ENCODE data around the gene STRN3. TPM values are rescaled to one million over a fixed set of nuclear protein-coding genes. Genes with fewer than 3 reads are reported as not detected.
"Not testable (repeated sequence)": the region's sequence is repeated elsewhere in the genome, so short reads cannot be mapped to it uniquely, and the experiment has no call there.

The STRN3 gene
- total RNA-seq, 6 experiments from 2014 or later, result 19.5 to 28.0 (median 21.5) TPM

DNA sequence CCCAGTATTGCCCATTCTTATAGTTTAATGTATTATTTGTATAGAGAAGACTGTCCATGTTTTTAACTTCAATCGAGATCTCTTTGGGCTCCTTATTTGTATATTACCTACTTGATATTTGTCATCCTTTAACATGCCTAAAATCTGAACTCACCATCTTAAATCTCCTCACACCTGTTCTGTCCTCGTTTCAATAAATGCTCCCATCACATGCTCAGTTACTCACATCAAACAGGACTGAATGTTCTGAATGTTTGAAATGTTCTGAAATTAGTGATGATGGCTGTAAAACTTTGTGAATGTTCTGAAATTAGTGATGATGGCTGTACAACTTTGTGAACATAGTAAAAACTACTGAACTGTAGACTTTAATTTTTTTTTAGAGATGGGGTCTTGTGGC lies 117.4 kb downstream of the STRN3 start:
- Histone ChIP-seq H3K4me3 (no peak overlapping the region), H3K4me1 (peaks cover 0 to under 1% (median 0%) of the 10 kb centered on the region in 4 donors), H3K36me3 (peaks cover 0 to 49% (median 14%) of the 10 kb centered on the region in 4 donors), H3K27me3 (no peaks in the 10 kb centered on the region), H3K9me3 (no peaks in the 10 kb centered on the region), H3K27ac (no peak overlapping the region)
- intact Hi-C loops (cut with DNase I), result no loop called here
- no peak for TF ChIP-seq CTCF (IDR thresholded peaks at IDR 0.05)
- no peak for TF ChIP-seq POLR2A (IDR thresholded peaks at IDR 0.05)
- WGBS (ENCODE audit: insufficient coverage, low coverage, low lambda C conversion rate, missing lambda C conversion rate), result 67% methylated on average over 2 of the region's 2 CpGs
- no peak for ATAC-seq
- no peak for DNase-seq

DNA sequence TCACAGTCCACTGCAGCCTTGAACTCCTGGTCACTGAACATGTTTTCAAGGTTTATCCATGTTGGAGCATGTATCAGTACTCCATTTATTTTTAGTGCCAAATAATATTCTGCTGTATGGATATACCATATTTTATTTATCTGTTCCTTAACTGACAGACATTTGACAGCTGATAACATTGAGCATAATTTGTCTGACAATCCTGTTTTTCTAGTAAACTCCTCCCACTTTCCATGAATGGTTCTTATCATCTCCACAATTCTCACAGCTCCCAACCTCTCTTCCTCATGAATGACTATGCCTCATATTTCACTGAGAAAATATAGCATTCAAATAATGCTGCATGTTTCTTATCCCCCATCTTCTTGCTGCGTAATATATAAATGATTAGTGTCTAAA lies 118.5 kb downstream of the STRN3 start:
- WGBS (ENCODE audit: insufficient coverage, low coverage, low lambda C conversion rate, missing lambda C conversion rate), result 92% methylated on average over 1 of the region's 1 CpG
- Histone ChIP-seq H3K27ac (no peak overlapping the region), H3K27me3 (no peaks in the 10 kb centered on the region), H3K9me3 (no peaks in the 10 kb centered on the region), H3K4me3 (no peak overlapping the region), H3K4me1 (peaks cover 0 to 6% (median 0%) of the 10 kb centered on the region in 4 donors), H3K36me3 (peaks cover 0 to 49% (median 14%) of the 10 kb centered on the region in 4 donors)
- intact Hi-C loops (cut with DNase I), result no loop called here
- ATAC-seq (peak in 1 of 4 donors; percentile 8), DNase-seq (no peak)
- TF ChIP-seq CTCF (IDR thresholded peaks at IDR 0.05) (no peak), POLR2A (IDR thresholded peaks at IDR 0.05) (no peak)

DNA sequence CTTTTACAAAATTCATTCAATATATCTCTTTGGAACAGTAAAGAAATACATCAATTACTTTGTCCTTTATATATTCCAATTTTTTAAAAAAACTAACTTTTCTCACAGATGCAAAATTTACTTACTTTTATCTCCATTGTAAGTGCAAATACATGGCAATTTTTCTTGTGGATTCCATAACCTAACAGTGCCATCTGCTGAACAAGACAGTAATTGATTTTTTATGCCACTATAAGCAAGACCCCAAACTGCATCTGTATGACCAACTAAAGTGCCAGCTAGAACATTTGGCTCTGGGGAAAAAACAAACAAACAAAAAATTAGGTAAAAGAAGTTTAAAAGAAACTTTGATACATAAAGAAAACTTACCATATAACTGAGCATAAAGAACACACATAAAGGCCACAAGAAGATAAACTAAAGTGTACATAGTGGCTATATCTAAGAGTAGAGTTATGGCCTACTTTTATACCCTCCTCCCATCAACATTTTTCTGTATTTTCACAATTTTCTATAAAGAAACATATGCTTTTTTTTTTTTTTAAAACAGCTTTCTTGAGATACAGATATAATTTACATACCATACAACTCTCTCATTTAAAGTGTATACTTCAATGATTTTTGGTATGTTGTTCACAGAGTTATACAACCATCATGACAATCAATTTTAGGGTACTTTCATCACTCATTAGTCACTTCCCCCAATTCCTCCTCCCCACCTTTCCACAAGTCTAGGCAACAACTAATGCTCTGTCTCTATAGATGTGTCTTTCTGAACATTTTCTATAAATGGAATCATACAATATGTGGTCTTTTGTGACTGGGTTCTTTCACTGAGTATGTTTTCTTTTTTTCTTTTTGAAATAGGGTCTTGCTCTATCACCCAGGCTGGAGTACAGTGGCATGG lies 119.2 kb downstream of the STRN3 start:
- Histone ChIP-seq H3K36me3 (peaks cover 0 to 53% (median 14%) of the 10 kb centered on the region in 4 donors), H3K27ac (no peak overlapping the region), H3K4me3 (no peak overlapping the region), H3K4me1 (peaks cover 0 to 6% (median 0%) of the 10 kb centered on the region in 4 donors), H3K27me3 (no peaks in the 10 kb centered on the region), H3K9me3 (no peaks in the 10 kb centered on the region)
- no peak for DNase-seq
- peak; percentile 35 to 51 (median 42) for ATAC-seq
- intact Hi-C loops (cut with DNase I), result no loop called here
- TF ChIP-seq CTCF (IDR thresholded peaks at IDR 0.05), result peak; percentile 24 to 38 (median 32)
- no peak for TF ChIP-seq POLR2A (IDR thresholded peaks at IDR 0.05)

DNA sequence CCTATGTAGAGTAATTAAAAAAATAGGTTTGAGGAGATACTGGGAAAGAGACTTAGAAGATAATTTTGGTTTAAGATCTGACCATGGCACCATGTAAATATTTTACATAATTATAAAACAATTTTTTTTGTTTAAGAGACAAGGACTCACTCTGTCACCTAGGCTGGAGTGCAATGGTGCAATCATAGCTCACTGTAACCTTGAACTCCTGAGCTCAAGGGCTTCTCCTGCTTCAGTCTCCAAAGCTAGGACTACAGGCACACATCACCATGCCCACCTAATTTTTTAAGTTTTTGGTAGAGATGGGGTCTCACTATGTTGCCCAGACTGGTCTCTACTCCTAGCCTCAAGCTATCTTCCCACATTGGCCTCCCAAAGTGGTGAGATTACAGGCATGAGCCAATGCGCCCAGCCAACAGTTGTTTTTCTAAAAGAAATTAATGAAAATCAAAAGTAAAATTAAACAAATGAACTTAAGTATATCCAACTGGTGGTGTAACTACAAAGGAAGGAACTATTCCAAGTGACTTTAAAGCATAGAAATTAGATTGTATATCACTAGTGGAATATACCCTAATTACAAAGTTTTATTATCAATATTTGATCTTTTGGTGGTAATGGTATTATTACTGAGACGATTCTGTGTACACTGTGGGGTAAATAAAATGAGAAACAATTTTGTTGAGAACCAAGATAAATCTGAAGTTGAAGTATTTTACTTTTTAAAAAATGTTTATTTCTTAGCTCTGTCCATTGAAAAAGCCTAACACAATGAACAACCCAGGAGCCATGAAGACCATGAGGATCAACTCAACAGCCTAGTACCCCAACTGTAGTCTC lies 122.7 kb downstream of the STRN3 start:
- DNase-seq (no peak), ATAC-seq (peak in 1 of 4 donors; percentile 37)
- 86% methylated on average over 2 of the region's 2 CpGs for WGBS (ENCODE audit: insufficient coverage, low coverage, low lambda C conversion rate, missing lambda C conversion rate)
- Histone ChIP-seq H3K36me3 (peaks cover 0 to 46% (median 10%) of the 10 kb centered on the region in 4 donors), H3K9me3 (no peaks in the 10 kb centered on the region), H3K4me1 (peaks cover 0 to 6% (median 0%) of the 10 kb centered on the region in 4 donors), H3K27ac (no peak overlapping the region), H3K27me3 (no peaks in the 10 kb centered on the region), H3K4me3 (no peak overlapping the region)
- TF ChIP-seq POLR2A (IDR thresholded peaks at IDR 0.05), result no peak
- no peak for TF ChIP-seq CTCF (IDR thresholded peaks at IDR 0.05)
- intact Hi-C loops (cut with DNase I), result no loop called here

DNA sequence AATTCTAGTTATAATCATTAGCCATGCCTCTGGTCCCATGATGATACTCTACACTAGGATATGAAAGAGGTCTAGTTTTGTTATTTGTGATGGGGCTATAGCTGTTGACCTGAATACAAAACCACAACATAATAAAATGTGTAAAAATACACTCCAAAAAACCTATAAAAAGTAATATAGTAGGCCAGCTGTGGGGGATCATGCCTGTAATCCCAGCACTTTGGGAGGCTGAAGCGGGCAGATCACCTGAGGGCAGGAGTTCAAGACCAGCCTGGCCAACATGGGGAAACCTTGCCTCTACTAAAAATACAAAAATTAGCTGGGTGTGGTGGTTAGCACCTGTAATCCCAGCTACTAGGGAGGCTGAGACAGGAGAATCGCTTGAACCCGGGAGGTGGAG lies 129.1 kb downstream of the STRN3 start:
- not testable (repeated sequence) for H3K4me3 ChIP-seq, DNase-seq, ATAC-seq

More for the DNA sequence above, 129.1 kb downstream of the STRN3 start:
- 83% methylated on average over 3 of the region's 3 CpGs for WGBS (ENCODE audit: insufficient coverage, low coverage, low lambda C conversion rate, missing lambda C conversion rate)
- H3K27me3 ChIP-seq; H3K9me3 ChIP-seq; H3K4me1 ChIP-seq; intact Hi-C loops (cut with DNase I); H3K27ac ChIP-seq: not testable (repeated sequence)
- H3K36me3 ChIP-seq, result peaks cover 2 to 37% (median 5%) of the 10 kb centered on the region in 4 donors

Measured in right lobe of liver (tissue), 6 donors.